Inflammatory macrophage treated with lipopolysaccharide for 4 hours (primary cell): Measurements from ENCODE around the gene UBXN7.
A peak's percentile ranks its signal among the peaks of the same experiment; 100 is the strongest.
"Not testable (repeated sequence)": the region's sequence is repeated elsewhere in the genome, so short reads cannot be mapped to it uniquely, and the experiment has no call there.

ENCODE experiments used
- DNase-seq: peaks from one replicate; pipeline ENCODE4 v3.0.0-alpha.2; 2020

UBXN7 gene

DNA sequence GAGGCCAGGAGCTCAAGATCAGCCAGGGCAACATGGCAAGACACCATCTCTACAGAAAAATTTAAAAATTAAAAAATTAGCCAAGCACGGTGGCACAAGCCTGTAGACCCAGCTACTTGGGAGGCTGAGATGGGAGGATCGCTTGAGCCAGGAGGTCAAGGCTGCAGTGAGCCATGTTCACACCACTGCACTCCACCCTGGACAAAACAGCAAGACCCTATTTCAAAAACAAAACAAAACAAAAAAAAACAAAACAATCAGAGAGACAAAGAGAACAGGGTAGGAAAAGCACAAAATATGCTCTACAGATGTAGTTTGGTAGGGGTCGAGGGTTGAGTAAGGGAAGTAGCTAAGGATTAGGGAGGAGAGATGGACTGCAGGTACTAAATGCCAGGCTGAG lies 117.6 kb downstream of the UBXN7 start:
- DNase-seq = no peak

- not testable (repeated sequence) for DNase-seq
Measured at GRCh38 chr3:196314086-196314485, 118.1 kb downstream of the UBXN7 start.

GRCh38 chr3:196302960-196303359 lies 129.3 kb downstream of the UBXN7 start:
- DNase-seq = not testable (repeated sequence)

DNA sequence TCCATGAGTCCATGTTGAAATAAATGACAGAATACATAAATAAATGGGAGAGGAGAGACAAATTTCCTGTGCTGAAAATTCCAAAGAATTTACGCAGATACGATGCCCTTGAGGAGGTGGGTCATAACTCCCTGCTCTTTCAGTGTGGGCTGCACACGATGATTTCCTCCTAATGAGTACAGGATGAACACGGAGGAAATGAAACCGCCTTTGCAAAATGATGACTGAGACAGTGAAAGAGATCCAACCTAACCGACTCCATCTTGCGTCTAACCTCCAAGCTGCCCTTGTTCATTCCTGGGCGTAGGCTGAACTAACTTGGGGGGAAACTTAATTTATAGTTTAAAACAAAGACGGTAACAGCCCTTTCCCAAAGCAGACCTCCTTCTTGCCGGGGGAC lies 129.7 kb downstream of the UBXN7 start:
- DNase-seq = peak; percentile 38

- no peak for DNase-seq
Measured at GRCh38 chr3:196298521-196298920, 133.7 kb downstream of the UBXN7 start.
